Endothelial cell of umbilical vein (primary cell): ENCODE results near the gene LHPP. TPM values are rescaled to one million over a fixed set of nuclear protein-coding genes. Genes with fewer than 3 reads are reported as not detected.

ENCODE experiments used
- BruUV-seq: library from RNA; stranded (reverse); fragments of 400-500 nt; replicated peaks from 2 replicates; lab custom pipeline; 2021; lab: Mats Ljungman, UMichigan
- CTCF ChIA-PET: fragments of 300-600, 350-600 bp; sonication (Branson Sonifier 250); formaldehyde crosslinking; loops from one replicate; lab custom pipeline; 2021; ENCODE audit warnings: antibody characterized with exemption, inconsistent platforms; lab: Charles Lee
- POLR2A ChIA-PET: fragments of 300-600, 350-600 bp; sonication (Branson Sonifier 250); formaldehyde crosslinking; loops from one replicate; lab custom pipeline; 2021; ENCODE audit warnings: antibody characterized with exemption, inconsistent platforms; lab: Charles Lee
- DNase-seq: peaks from one replicate; pipeline ENCODE4 v3.0.0-alpha.2; 2011; ENCODE audit warnings: low read depth, low spot score
- FAIRE-seq: peaks from 2 replicates; lab custom pipeline; 2011; peaks lifted over from hg19 to GRCh38; lab: Jason Lieb, UNC
- H2AFZ ChIP-seq: 2 replicates; pipeline ENCODE4 v1.6.0; 2012; ENCODE audit warnings: low read depth, low read length, control low read depth, inconsistent platforms
- H3K27ac ChIP-seq: 2 replicates; pipeline ENCODE4 v1.5.1; 2011; ENCODE audit warnings: low read depth, mild to moderate bottlenecking, control low read depth, low read length, moderate library complexity; ENCODE audit not compliant: insufficient read depth
- H3K27me3 ChIP-seq, 2 experiments: 2 replicates each; pipeline versions ENCODE4 v1.6.0 to v1.6.1; 2011; ENCODE audit warnings: low read length in 2 of 2, mixed read lengths in 1 of 2; ENCODE audit not compliant: control insufficient read depth in 2 of 2, insufficient read depth in 2 of 2
- H3K36me3 ChIP-seq, 2 experiments: 2 replicates in 1 of 2; 3 replicates in 1 of 2; pipeline ENCODE4 v1.5.1; 2011; ENCODE audit warnings: low read length in 2 of 2, mild to moderate bottlenecking in 1 of 2, moderate library complexity in 1 of 2; ENCODE audit not compliant: control insufficient read depth in 2 of 2, insufficient read depth in 2 of 2; ENCODE audit errors: extremely low read depth in 1 of 2
- H3K4me1 ChIP-seq: 3 replicates; pipeline ENCODE4 v1.5.1; 2011; ENCODE audit warnings: mild to moderate bottlenecking, low read length; ENCODE audit not compliant: control insufficient read depth, insufficient read depth; ENCODE audit errors: extremely low read depth
- H3K4me2 ChIP-seq: 2 replicates; pipeline ENCODE4 v1.6.1; 2011; ENCODE audit warnings: low read length, control low read depth, mixed read lengths; ENCODE audit not compliant: insufficient read depth
- H3K4me3 ChIP-seq, 3 experiments: fragments of 200-600 bp in 1 of 3; sonication (generic), shearing (Covaris generic) in 1 of 3; replicated peaks in 1 of 3; 2 replicates each; pipeline ENCODE4 v1.5.1; 2011 to 2016; ENCODE audit warnings: control low read depth in 3 of 3, low read length in 3 of 3, mild to moderate bottlenecking in 2 of 3, inconsistent platforms in 1 of 3, low read depth in 1 of 3, moderate library complexity in 1 of 3; ENCODE audit not compliant: insufficient read depth in 1 of 3
- H3K79me2 ChIP-seq: 2 replicates; pipeline ENCODE4 v1.6.0; 2012; ENCODE audit warnings: low read length, inconsistent platforms; ENCODE audit not compliant: control insufficient read depth, insufficient read depth
- H3K9ac ChIP-seq: replicated peaks from 2 replicates; pipeline ENCODE3; 2011; ENCODE audit warnings: low read length, control low read depth; ENCODE audit not compliant: insufficient read depth; ENCODE audit errors: extremely low read depth
- H3K9me1 ChIP-seq: replicated peaks from 3 replicates; pipeline ENCODE4 v1.6.0; 2011; ENCODE audit warnings: mild to moderate bottlenecking, low read length; ENCODE audit not compliant: control insufficient read depth, insufficient read depth; ENCODE audit errors: extremely low read depth
- H3K9me3 ChIP-seq: replicated peaks from 2 replicates; pipeline ENCODE4 v1.5.1; 2012; ENCODE audit warnings: low read length, inconsistent platforms; ENCODE audit not compliant: control insufficient read depth, insufficient read depth
- H4K20me1 ChIP-seq: replicated peaks from 2 replicates; pipeline ENCODE3; 2011; ENCODE audit warnings: mild to moderate bottlenecking, low read length; ENCODE audit not compliant: control insufficient read depth, insufficient read depth; ENCODE audit errors: extremely low read depth
- CTCF ChIP-seq, 2 donors: IDR thresholded peaks; 1 replicate in 1 of 2; 2 replicates in 1 of 2; pipeline ENCODE4 v1.5.1; 2011; ENCODE audit warnings: low read length in 2 of 2, mild to moderate bottlenecking in 2 of 2, moderate library complexity in 2 of 2, control low read depth in 1 of 2, inconsistent platforms in 1 of 2, low read depth in 1 of 2; ENCODE audit not compliant: insufficient read depth in 1 of 2; ENCODE audit errors: extremely low read depth in 1 of 2
- EZH2 ChIP-seq: IDR thresholded peaks from 2 replicates; pipeline ENCODE4 v1.6.1; 2012; ENCODE audit warnings: borderline replicate concordance, low read depth, mild to moderate bottlenecking, moderate library complexity, low read length, inconsistent platforms; ENCODE audit not compliant: severe bottlenecking
- FOS ChIP-seq: IDR thresholded peaks from 2 replicates; pipeline ENCODE4 v1.6.1; 2011; ENCODE audit warnings: mild to moderate bottlenecking, low read length, moderate library complexity, borderline replicate concordance; ENCODE audit not compliant: insufficient read depth
- GATA2 ChIP-seq: IDR thresholded peaks from 2 replicates; pipeline ENCODE4 v1.7.0; 2011; ENCODE audit warnings: low read depth, mild to moderate bottlenecking, moderate library complexity, mixed read lengths, low read length; ENCODE audit not compliant: insufficient read length, insufficient read depth
- JUN ChIP-seq: IDR thresholded peaks from 2 replicates; pipeline ENCODE4 v1.6.1; 2011; ENCODE audit warnings: borderline replicate concordance, low read depth; ENCODE audit not compliant: insufficient read length, insufficient read depth
- MAX ChIP-seq: IDR thresholded peaks from 2 replicates; pipeline ENCODE4 v1.6.1; 2011; ENCODE audit not compliant: insufficient read depth, insufficient read length
- MYC ChIP-seq: IDR thresholded peaks from one replicate; pipeline ENCODE4 v1.6.1; 2011; ENCODE audit warnings: mild to moderate bottlenecking, low read depth, low read length
- POLR2A ChIP-seq: IDR thresholded peaks from 2 replicates; pipeline ENCODE4 v1.6.1; 2012; ENCODE audit warnings: low read depth, mild to moderate bottlenecking, control low read depth, low read length
- POLR2AphosphoS5 ChIP-seq: IDR thresholded peaks from 2 replicates; pipeline ENCODE4 v1.6.1; 2012; ENCODE audit warnings: low read depth, mild to moderate bottlenecking, control low read depth, low read length, moderate library complexity; ENCODE audit not compliant: insufficient read depth
- dilution Hi-C: fragments of 300-500 bp; cut with MboI; formaldehyde crosslinking; loops from one replicate; pipeline ENCODE4 v1.15.0; 2019; ENCODE audit warnings: low sequenced_read_pairs; ENCODE audit not compliant: extremely low pct_ligation_motif_present
- intact Hi-C: fragments of 100-400 bp; cut with micrococcal nuclease; formaldehyde crosslinking; loops from one replicate; pipeline ENCODE4 v1.10.0; 2022
- polyA plus RNA-seq, 4 experiments: library from polyadenylated mRNA; depleted of rRNA in 3 of 4; stranded (reverse) in 3 of 4; unstranded in 1 of 4; fragments of >200 nt; gene quantifications; 2 replicates each; pipeline versions ENCODE4 v1.2.1 to v1.2.3, GENCODE V29; 2011 to 2012; ENCODE audit warnings: missing spikeins in 1 of 4
- total RNA-seq: library from RNA; stranded (reverse); gene quantifications from 2 replicates; pipeline ENCODE4 v1.2.3, GENCODE V29; 2021

The LHPP gene
- total and polyA plus RNA-seq, 2 donors (not counting 3 experiments of a cell fraction or from before 2014, with no cell fraction given): 5.8 to 11.2 TPM

GRCh38 chr10:124579011-124579399 lies 117.4 kb downstream of the LHPP start:
- no peak overlapping the region for H3K27ac ChIP-seq
- no peaks in the 10 kb centered on the region for H3K9me1 ChIP-seq
- intact Hi-C loops (no loop called here), dilution Hi-C loops (no loop called here)
- BruUV-seq: no TSS peak
- ChIA-PET POLR2A (interaction anchor here (0.5 kb wide), 1 partner anchor 214 kb away, joined by 3 read pairs; no protein-coding TSS in a partner anchor), CTCF (no interaction called here)
- H3K36me3 ChIP-seq: no peaks in the 10 kb centered on the region
- no peak for DNase-seq
- peaks cover 0 to 3% of the 10 kb centered on the region in 2 experiments for H3K27me3 ChIP-seq
- no peak overlapping the region for H3K9ac ChIP-seq
- FAIRE-seq: no peak
- no peak overlapping the region for H3K4me2 ChIP-seq
- TF ChIP-seq POLR2AphosphoS5: no peak
- TF ChIP-seq POLR2A: no peak
- no peak for TF ChIP-seq EZH2
- no peak for TF ChIP-seq CTCF (IDR thresholded peaks at IDR 0.05; ENCODE audit: extremely low read depth in 1 of 2, insufficient read depth in 1 of 2, low read depth in 1 of 2, low read length in 2 of 2)
- no peak for TF ChIP-seq JUN
- no peak for TF ChIP-seq GATA2
- no peak for TF ChIP-seq MAX
- TF ChIP-seq FOS: no peak
- no peak for TF ChIP-seq MYC
- H3K79me2 ChIP-seq: no peaks in the 10 kb centered on the region
- no peak overlapping the region for H3K4me3 ChIP-seq
- no peaks in the 10 kb centered on the region for H4K20me1 ChIP-seq
- no peaks in the 10 kb centered on the region for H3K9me3 ChIP-seq
- H2AFZ ChIP-seq: no peak overlapping the region
- H3K4me1 ChIP-seq: no peaks in the 10 kb centered on the region
